ENCODE results near the gene RER1.
A peak's percentile ranks its signal among the peaks of the same experiment; 100 is the strongest.

Gene RER1

GRCh38 chr1:2391041-2391930 lies at the start of gene RER1, which contains the start of gene MORN1:
Gene RER1, plus strand, starts transcription at chr1:2391841. Its CDS starts 3,950 bp downstream, at chr1:2395791.
Gene MORN1, minus strand, starts transcription at chr1:2391554. Its CDS starts 21 bp downstream, at chr1:2391533.
- DNase-seq (ENCODE audit: low read depth) = peak; percentile 91
- TF ChIP-seq CTCF (conservative IDR thresholded peaks at IDR 0.05; ENCODE audit: low read depth, low read length) = no peak
- peak within 1 kb of the TSS; percentile 82 for H3K4me3 ChIP-seq (ENCODE audit: low read length)

- no peak for TF ChIP-seq CTCF (conservative IDR thresholded peaks at IDR 0.05; ENCODE audit: low read depth, low read length)
- no peak for DNase-seq (ENCODE audit: low read depth)
- H3K4me3 ChIP-seq (ENCODE audit: low read length) = no peak overlapping the region
Observed at GRCh38 chr1:2342384-2343022, 49.1 kb upstream of the RER1 start.

GRCh38 chr1:2343023-2343935 lies 48.4 kb upstream of the RER1 start:
- H3K4me3 ChIP-seq (ENCODE audit: low read length) = no peak overlapping the region
- DNase-seq (ENCODE audit: low read depth) = no peak
- TF ChIP-seq CTCF (conservative IDR thresholded peaks at IDR 0.05; ENCODE audit: low read depth, low read length) = no peak

GRCh38 chr1:2344121-2344681 lies 47.4 kb upstream of the RER1 start:
- no peak overlapping the region for H3K4me3 ChIP-seq (ENCODE audit: low read length)
- DNase-seq (ENCODE audit: low read depth) = no peak
- no peak for TF ChIP-seq CTCF (conservative IDR thresholded peaks at IDR 0.05; ENCODE audit: low read depth, low read length)

GRCh38 chr1:2344744-2345296 lies 46.8 kb upstream of the RER1 start:
- DNase-seq (ENCODE audit: low read depth) = no peak

More at GRCh38 chr1:2344744-2345296, 46.8 kb upstream of the RER1 start:
- TF ChIP-seq CTCF (conservative IDR thresholded peaks at IDR 0.05; ENCODE audit: low read depth, low read length) = no peak
- H3K4me3 ChIP-seq (ENCODE audit: low read length) = no peak overlapping the region
